HG02588 (cell line): ENCODE results near the gene WLS.

Source experiments
- ATAC-seq: cut with Tn5 transposase; IDR thresholded peaks from one replicate; pipeline ENCODE4 v1.9.1; 2021; ENCODE audit warnings: mild to moderate bottlenecking, moderate library complexity; ENCODE audit not compliant: unreplicated experiment

Gene WLS

GRCh38 chr1:68229650-68230483, 2.5 kb downstream of the WLS start:
- ATAC-seq = no peak

- ATAC-seq = no peak
These were observed 3.5 kb downstream of the WLS start for GRCh38 chr1:68228851-68229250.

- no peak for ATAC-seq
These were observed 4.7 kb downstream of the WLS start for GRCh38 chr1:68227598-68227997.

- no peak for ATAC-seq
These were observed 6.5 kb downstream of the WLS start for GRCh38 chr1:68225781-68226180.

- no peak for ATAC-seq
These were observed 8.6 kb downstream of the WLS start for GRCh38 chr1:68223687-68224086.

GRCh38 chr1:68221980-68222373, 10.3 kb downstream of the WLS start:
- no peak for ATAC-seq

- no peak for ATAC-seq
These were observed 11.0 kb downstream of the WLS start for GRCh38 chr1:68221001-68221979.

GRCh38 chr1:68220420-68220819, 11.9 kb downstream of the WLS start:
- ATAC-seq = no peak

- ATAC-seq = no peak
These were observed 13.8 kb downstream of the WLS start for GRCh38 chr1:68218490-68218889.

- ATAC-seq = no peak
These were observed 14.7 kb downstream of the WLS start for GRCh38 chr1:68217618-68218017.

GRCh38 chr1:68217060-68217554, 15.2 kb downstream of the WLS start:
- ATAC-seq = no peak

- ATAC-seq = no peak
These were observed 16.1 kb downstream of the WLS start for GRCh38 chr1:68216089-68216772.

- no peak for ATAC-seq
These were observed 18.5 kb downstream of the WLS start for GRCh38 chr1:68213843-68214242.

- no peak for ATAC-seq
These were observed 20.5 kb downstream of the WLS start for GRCh38 chr1:68211761-68212380.

- ATAC-seq = no peak
These were observed 21.5 kb downstream of the WLS start for GRCh38 chr1:68210829-68211228.

- ATAC-seq = no peak
These were observed 22.3 kb downstream of the WLS start for GRCh38 chr1:68210027-68210426.

- no peak for ATAC-seq
These were observed 25.3 kb downstream of the WLS start for GRCh38 chr1:68206848-68207689.

GRCh38 chr1:68205794-68206358, 26.4 kb downstream of the WLS start:
- ATAC-seq = peak; percentile 62

GRCh38 chr1:68204977-68205630, 27.2 kb downstream of the WLS start:
- no peak for ATAC-seq
